Amniotic epithelial cell (primary cell): Measurements from ENCODE around the gene BLTP3B.
"Not testable (repeated sequence)": the region's sequence is repeated elsewhere in the genome, so short reads cannot be mapped to it uniquely, and the experiment has no call there.

ENCODE experiments used
- DNase-seq: peaks from one replicate; pipeline ENCODE4 v3.0.0-alpha.2; 2010; ENCODE audit warnings: low read depth

BLTP3B gene

DNA sequence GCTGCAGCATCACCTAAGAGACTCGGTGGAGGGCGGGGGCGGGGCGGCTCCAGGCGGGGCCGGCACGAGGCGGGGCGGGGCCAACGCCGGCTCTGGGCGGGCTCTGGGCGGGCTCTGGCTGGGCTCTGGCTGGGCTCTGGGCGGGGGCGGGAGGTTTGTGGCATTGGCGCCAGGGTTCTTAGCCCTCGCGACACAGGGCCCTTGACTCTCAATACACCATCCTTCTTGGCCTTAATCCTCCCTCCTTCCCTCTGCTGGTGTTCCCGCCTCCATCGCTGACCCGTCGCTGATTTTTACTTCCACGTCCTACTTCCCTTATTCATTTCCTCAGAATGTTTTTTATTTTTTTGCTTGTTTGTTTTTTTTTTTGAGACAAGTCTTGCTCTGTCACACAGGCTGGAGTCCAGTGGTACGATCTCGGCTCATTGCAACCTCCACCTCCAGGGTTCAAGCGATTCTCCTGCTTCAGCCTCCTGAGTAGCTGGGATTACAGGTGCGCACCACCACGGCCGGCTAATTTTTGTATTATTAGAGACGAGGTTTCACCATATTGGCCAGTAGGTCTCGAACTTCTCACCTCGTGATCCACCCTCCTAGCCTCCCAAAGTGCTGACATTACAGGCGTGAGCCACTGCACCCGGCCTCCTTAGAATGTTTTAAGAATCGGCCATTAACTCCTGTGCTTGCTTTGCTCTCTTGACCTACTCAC is at the start of gene BLTP3B:
BLTP3B (minus strand) TSS at position 24 of the 709 bp plus-strand sequence. CDS start 239 bp downstream, outside the sequence.
- peak; percentile 52 for DNase-seq

DNA sequence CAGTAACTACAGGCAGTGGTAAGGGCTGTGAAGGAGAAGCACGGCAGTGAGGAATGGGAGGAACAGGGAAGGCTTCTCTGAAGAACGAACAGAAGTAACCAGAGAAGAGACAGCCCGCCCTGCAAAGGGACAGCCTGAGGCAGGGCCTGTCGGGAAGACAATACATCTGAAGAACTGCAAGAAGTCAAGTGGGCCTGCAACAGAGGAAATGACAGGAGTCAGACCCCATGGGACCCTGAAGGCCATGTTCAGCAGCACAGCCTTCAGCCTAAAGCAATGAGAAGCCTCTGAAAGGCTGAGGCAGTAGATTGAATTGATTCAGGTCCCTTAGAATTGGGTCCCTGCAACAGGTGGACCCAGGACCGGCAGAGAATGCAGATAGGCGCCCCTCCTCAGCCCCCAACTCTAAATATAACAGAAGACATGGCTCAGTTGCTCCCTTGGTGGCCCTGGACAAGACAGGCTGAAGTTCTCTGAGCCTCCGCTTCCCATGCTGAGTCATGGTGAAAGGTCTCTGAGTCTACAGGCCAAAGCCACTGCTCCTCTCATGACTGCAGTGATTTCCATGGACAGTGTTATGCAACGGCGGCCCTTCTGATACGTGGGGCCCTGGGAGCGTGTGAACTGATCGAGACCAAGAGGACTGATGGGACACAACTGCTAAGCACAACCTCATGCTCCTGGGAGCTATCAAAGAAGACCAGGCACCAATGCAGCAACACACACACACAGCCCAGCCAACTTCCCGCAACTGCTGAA is 47.1 kb upstream of the BLTP3B start:
- peak; percentile 3 for DNase-seq

DNA sequence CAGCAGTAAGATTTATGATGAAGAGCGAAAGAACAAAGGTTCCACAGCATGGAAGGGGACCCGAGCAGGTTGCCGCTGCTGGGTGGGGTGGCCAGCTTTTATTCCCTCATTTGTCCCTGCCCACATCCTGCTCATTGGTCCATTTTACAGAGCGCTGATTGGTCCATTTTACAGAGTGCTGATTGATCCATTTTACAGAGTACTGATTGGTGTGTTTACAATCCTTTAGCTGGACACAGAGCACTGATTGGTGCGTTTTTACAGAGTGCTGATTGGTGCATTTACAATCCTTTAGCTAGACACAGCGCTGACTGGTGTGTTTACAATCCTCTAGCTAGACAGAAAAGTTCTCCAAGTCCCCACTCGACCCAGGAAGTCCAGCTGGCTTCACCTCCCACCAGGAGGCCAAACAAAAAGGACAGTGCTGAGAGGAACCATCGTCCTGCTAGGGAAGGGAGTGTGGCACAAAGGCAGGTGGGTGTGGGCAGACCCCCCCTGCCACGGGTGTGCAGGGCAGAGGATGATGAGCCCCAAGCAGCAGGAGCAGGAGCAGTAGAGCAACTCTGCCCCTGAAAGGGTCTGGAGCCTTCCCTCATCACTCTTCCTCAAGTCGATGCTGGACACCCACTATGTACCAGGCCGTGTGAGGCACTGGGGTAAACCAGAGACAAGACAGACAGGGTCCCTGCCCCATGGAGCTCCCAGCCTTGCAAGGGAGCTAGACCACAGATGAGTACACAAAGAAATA is 46.4 kb upstream of the BLTP3B start:
- not testable (repeated sequence) for DNase-seq

GRCh38 chr12:100187857-100188519 is 45.3 kb upstream of the BLTP3B start:
- DNase-seq = no peak

GRCh38 chr12:100187068-100187467 is 44.4 kb upstream of the BLTP3B start:
- DNase-seq = no peak

DNA sequence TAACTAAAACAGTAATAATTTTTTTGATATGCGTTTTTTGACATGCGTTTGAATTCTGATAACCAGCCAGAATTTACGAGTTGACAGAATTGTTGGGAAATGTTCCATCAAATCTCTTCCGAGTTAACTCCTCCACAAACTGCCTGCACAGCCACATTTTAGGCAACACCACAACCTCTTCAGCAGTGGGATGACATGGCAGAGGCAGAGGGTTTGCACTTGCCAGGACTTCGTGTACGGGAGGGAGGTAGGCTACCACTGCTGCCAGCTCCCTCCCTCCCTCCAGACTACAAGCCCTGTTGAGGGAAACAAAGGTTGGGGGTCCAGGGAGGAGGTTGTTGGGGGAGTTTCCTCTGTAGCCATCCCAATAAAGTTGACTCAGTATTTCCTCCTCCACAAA is 43.4 kb upstream of the BLTP3B start:
- DNase-seq = peak; percentile 58

DNA sequence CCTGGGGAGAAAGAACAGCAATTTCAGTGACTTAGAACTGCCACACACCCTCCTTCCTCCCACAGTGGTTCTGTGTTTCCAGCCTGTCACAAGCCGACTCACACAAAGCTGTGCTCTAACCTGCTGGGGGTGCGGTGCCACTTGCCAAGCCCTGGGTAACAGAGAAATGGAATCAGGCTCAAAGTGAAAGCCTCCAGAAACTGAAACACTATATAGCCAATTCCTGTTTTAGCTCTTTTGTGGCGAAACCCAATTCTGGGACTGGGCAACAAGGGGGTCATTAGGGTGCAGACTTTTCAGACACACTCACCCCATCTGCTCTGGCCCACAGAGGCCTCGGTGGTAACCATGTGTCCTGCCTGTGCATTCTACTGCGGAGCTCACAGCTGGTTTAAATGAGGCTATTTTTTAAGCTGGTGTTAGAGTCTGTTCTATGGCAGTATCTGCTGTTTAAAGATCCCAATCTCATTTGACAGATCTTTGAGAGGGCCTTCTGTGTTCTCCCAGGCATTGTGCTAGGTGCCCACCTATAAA is 42.8 kb upstream of the BLTP3B start:
- no peak for DNase-seq

GRCh38 chr12:100184549-100185145 is 42.0 kb upstream of the BLTP3B start:
- no peak for DNase-seq

- DNase-seq = no peak
Observed at GRCh38 chr12:100179252-100179651, 36.6 kb upstream of the BLTP3B start.

DNA sequence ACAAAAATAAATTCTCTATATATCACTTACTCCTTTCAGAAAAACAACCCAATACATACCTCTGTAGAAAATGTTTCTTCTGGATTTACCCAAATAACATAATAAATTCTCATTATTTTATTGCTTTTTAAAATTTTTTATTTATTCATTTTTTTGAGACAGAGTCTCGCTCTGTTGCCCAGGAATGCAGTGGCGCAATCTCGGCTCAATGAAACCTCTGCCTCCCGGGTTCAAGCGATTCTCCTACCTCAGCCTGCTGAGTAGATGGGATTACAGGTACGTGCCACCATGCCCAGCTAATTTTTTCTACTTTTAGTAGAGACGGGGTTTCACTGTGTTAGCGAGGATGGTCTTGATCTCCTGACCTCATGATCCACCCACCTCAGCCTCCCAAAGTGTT is 33.8 kb upstream of the BLTP3B start:
- not testable (repeated sequence) for DNase-seq

GRCh38 chr12:100174495-100174894 is 31.8 kb upstream of the BLTP3B start:
- DNase-seq = no peak

DNA sequence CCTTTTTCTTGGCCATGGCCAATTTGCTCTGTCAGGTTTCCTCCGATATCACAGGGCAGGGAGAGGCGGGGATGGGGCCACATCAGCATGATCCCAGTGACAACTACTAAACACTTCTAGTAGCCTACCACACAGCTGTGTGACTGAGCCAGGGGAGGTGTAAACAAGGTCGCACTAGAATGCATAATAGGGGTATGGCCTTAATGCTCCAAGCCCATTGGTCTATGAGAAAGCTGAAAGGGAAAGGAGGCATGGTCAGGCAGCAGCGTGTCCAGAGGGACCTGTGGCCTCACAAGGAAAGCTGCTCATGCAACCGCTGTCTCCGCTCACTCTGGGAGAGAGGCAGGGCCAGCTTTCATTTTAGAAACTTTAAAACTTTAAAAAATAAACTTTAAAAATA is 30.4 kb upstream of the BLTP3B start:
- no peak for DNase-seq

GRCh38 chr12:100171248-100171647 is 28.6 kb upstream of the BLTP3B start:
- DNase-seq = no peak

GRCh38 chr12:100170313-100170858 is 27.7 kb upstream of the BLTP3B start:
- DNase-seq = peak; percentile 47

DNA sequence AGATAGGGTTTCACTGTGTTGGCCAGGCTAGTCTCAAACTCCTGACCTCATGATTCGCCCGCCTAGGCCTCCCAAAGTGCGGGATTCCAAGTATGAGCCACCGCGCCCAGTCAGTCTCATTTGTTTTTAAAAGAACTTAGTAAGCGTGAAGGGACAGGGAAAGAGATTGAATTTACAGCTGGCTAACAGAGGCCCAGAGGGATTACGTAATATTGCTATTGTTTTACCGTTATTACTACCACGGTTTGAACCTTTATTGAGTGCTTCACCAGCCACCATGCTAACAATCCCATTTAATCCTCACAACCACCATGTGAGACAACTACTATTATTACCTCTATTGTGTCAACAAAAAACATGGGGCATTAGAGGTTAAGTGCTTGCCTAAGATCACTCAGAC is 26.7 kb upstream of the BLTP3B start:
- no peak for DNase-seq

DNA sequence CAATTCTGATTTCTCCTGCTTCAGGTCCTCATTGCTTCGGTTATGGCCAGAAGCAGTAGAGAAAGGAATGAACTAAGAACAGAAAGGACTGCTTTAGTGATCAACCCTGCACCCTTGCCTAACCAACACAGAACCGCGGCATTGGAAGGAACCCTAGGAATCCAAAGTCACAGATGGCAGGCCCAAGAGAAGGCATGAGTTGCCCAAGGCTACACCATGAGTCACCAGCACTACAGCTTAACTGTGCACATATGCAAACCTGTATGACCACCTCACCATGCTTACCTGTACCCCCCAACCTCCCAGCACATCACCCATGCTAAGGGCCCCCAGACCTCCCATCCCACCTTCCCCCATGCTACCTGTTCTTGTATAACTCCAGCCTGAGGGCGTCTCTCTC is 25.9 kb upstream of the BLTP3B start:
- no peak for DNase-seq

GRCh38 chr12:100166232-100166631 is 23.6 kb upstream of the BLTP3B start:
- DNase-seq = no peak

- DNase-seq = no peak
Observed at GRCh38 chr12:100165356-100165755, 22.7 kb upstream of the BLTP3B start.

- DNase-seq = no peak
Observed at GRCh38 chr12:100164153-100164704, 21.6 kb upstream of the BLTP3B start.

- DNase-seq = peak; percentile 19
Observed at GRCh38 chr12:100163416-100164152, 20.9 kb upstream of the BLTP3B start.
